Adrenal gland (tissue), 5 donors: Measurements from ENCODE around the gene SDC4.

Source experiments
- CTCF ChIP-seq, 6 experiments: fragments of 450-650 bp in 4 of 6; fragments of 200-600 bp in 2 of 6; sonication (generic) in 1 of 6; IDR thresholded peaks; 1 replicate in 5 of 6; 2 replicates in 1 of 6; pipeline versions ENCODE4 v1.5.1 to v1.8.0; 2016 to 2021; ENCODE audit warnings: antibody characterized with exemption in 6 of 6, mild to moderate bottlenecking in 2 of 6, moderate library complexity in 1 of 6
- POLR2A ChIP-seq, 2 donors: fragments of 450-650 bp; IDR thresholded peaks; one replicate each; pipeline ENCODE4 v1.6.1; 2017; ENCODE audit warnings: antibody characterized with exemption in 2 of 2, mild to moderate bottlenecking in 2 of 2, moderate library complexity in 1 of 2
- donor health status: DM: no; HTN: no; CAD: no.

- TF ChIP-seq POLR2A (IDR thresholded peaks at IDR 0.05) (no peak), CTCF (IDR thresholded peaks at IDR 0.05) (no peak)
Measured at GRCh38 chr20:45359406-45360148, 11.4 kb upstream of the SDC4 start.
